BJ (cell line): Measurements from ENCODE around the gene LRRC42. TPM values are rescaled to one million over a fixed set of nuclear protein-coding genes. Genes with fewer than 3 reads are reported as not detected.
A peak's percentile ranks its signal among the peaks of the same experiment; 100 is the strongest.

Experiments
- CTCF ChIA-PET: fragments of 350-600 bp; formaldehyde crosslinking; extraction: SDS; loops from one replicate; lab custom pipeline; 2021; ENCODE audit warnings: antibody characterized with exemption, inconsistent platforms; lab: Yijun Ruan, JAX
- POLR2A ChIA-PET: fragments of 300-600 bp; sonication (Branson Sonifier 250); formaldehyde crosslinking; extraction: SDS; loops from one replicate; lab custom pipeline; 2021; ENCODE audit warnings: antibody characterized with exemption; lab: Charles Lee
- DNase-seq: peaks from one replicate; pipeline ENCODE4 v3.0.0-alpha.2; 2011; ENCODE audit warnings: low read depth
- H3K27me3 ChIP-seq: 2 replicates; pipeline ENCODE4 v1.6.0; 2011; ENCODE audit warnings: low read length; ENCODE audit not compliant: control insufficient read depth, insufficient read depth
- H3K36me3 ChIP-seq: 2 replicates; pipeline ENCODE4 v1.5.1; 2011; ENCODE audit warnings: low read length; ENCODE audit not compliant: control insufficient read depth, insufficient read depth
- H3K4me3 ChIP-seq: 2 replicates; pipeline ENCODE4 v1.5.1; 2011; ENCODE audit warnings: low read depth, mild to moderate bottlenecking, control low read depth, low read length
- CTCF ChIP-seq: IDR thresholded peaks from 2 replicates; pipeline ENCODE4 v1.5.1; 2011; ENCODE audit warnings: low read depth, mild to moderate bottlenecking, control low read depth, inconsistent platforms, low read length, moderate library complexity; ENCODE audit not compliant: insufficient read depth
- polyA plus RNA-seq: library from polyadenylated mRNA; depleted of rRNA; stranded (reverse); fragments of >200 nt; gene quantifications from 2 replicates; pipeline ENCODE4 v1.2.3, GENCODE V29; 2011

LRRC42 gene
- polyA plus RNA-seq, 1 experiment, result 52.9 TPM

DNA sequence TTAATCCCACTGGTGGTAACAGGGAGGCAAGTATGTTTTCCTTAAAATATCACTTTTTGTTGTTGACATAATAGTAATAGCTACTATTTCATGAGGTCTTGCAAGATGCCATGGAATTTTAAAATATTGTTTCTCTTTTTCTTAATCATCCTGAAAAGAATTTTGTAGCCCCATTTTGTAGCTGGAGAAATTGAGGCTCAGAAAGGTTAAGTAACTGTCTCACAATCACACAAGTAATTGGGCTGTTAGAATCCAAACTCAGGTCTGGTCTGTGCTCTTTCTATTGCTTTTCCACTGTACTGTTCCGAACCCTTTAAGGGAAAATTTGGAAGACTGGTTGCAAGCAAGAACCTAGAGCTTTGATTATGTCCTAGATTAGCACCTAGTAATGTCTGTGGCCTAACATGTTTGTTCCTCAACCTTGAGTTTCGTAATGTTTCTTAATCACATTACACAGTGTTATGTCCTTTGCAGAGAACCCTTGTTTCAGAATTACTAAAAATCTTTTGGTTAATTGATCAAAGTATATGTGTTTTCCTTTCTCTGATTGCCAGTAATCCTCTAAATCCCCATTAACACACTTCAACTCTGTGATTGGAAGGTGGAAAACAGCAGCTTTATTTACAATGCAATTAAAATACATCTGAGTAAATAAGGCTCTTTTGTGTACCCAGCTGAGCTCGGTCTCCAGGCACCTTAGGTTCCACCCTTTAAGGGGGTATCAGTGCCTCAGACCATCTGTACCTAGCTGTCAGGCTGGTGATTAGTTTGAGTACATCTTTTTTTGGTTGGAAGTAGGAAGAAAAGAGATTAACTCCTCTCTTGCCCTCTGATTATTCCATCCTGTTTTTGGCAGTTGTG is 10.4 kb downstream of the LRRC42 start:
- H3K27me3 ChIP-seq, result no peaks in the 10 kb centered on the region
- no peak for TF ChIP-seq CTCF
- no peak for DNase-seq
- POLR2A ChIA-PET, result no interaction called here
- CTCF ChIA-PET, result interaction anchor here (1.0 to 1.5 kb wide), 3 partner anchors 78 to 96 kb away, joined by 4 to 9 read pairs (median 4); no protein-coding TSS in a partner anchor
- H3K4me3 ChIP-seq, result no peak overlapping the region
- peaks cover 12% of the 10 kb centered on the region for H3K36me3 ChIP-seq

- H3K4me3 ChIP-seq, result no peak overlapping the region
- no peaks in the 10 kb centered on the region for H3K27me3 ChIP-seq
- TF ChIP-seq CTCF, result no peak
- peaks cover 8% of the 10 kb centered on the region for H3K36me3 ChIP-seq
- ChIA-PET POLR2A (no interaction called here), CTCF (interaction anchor here (1.3 to 4.0 kb wide), 4 partner anchors 9 to 96 kb away, joined by 4 to 26 read pairs (median 4); partner anchors contain the start of gene YIPF1)
- DNase-seq, result no peak
Observed at GRCh38 chr1:53957194-53957818, 11.2 kb downstream of the LRRC42 start.

- POLR2A ChIA-PET, result no interaction called here
- TF ChIP-seq CTCF, result peak; percentile 43
- DNase-seq, result no peak
- H3K27me3 ChIP-seq, result no peaks in the 10 kb centered on the region
- H3K4me3 ChIP-seq, result no peak overlapping the region
- H3K36me3 ChIP-seq, result peaks cover 12% of the 10 kb centered on the region
- CTCF ChIA-PET, result interaction anchor here (0.8 to 4.0 kb wide), 13 partner anchors 9 to 477 kb away, joined by 3 to 50 read pairs (median 4); no protein-coding TSS in a partner anchor
Observed at GRCh38 chr1:53959664-53960250, 13.6 kb downstream of the LRRC42 start.

DNA sequence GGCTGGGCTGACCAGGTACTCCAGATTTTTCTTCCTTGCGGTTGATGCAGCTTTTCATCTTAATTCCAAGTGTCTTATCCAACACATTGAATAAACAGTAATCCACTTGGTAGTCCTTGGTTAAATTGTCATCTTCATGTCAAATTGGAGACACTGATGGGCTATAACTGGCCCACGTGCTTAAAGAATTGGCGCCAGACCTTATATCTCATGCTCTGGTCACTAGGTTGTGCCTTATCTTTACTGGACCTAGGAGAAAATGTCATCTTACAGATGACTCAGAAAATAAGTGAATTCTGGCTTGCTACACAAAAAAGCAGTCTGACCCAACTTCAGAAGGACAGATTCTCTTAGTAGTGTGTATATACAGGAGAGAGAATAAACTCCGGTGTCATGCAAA is 16.2 kb downstream of the LRRC42 start:
- no peak for TF ChIP-seq CTCF
- DNase-seq, result no peak
- Histone ChIP-seq H3K4me3 (no peak overlapping the region), H3K27me3 (no peaks in the 10 kb centered on the region), H3K36me3 (peaks cover 13% of the 10 kb centered on the region)
- POLR2A ChIA-PET, result no interaction called here
- CTCF ChIA-PET, result interaction anchor here (0.5 to 1.7 kb wide), 2 partner anchors 14 to 39 kb away, joined by 3 to 6 read pairs; no protein-coding TSS in a partner anchor

- no peak for TF ChIP-seq CTCF
- no peaks in the 10 kb centered on the region for H3K27me3 ChIP-seq
- ChIA-PET POLR2A (no interaction called here), CTCF (interaction anchor here (1.0 to 1.7 kb wide), 2 partner anchors 10 to 15 kb away, joined by 3 to 6 read pairs; no protein-coding TSS in a partner anchor)
- DNase-seq, result no peak
- H3K4me3 ChIP-seq, result no peak overlapping the region
- H3K36me3 ChIP-seq, result peaks cover 15% of the 10 kb centered on the region
Observed at GRCh38 chr1:53963460-53963859, 17.3 kb downstream of the LRRC42 start.
